ENCODE measurements around the gene AGBL3.

- TF ChIP-seq CTCF (IDR thresholded peaks at IDR 0.05; ENCODE audit: insufficient read depth, low read depth, low read length) (no peak), EZH2 (IDR thresholded peaks at IDR 0.05; ENCODE audit: insufficient read depth, low read length) (no peak)
These were observed 26.5 kb upstream of the AGBL3 start for GRCh38 chr7:134959810-134960209.

All from astrocyte (in vitro differentiated cells and primary cell).